ENCODE measurements around the gene MCUB. TPM values are rescaled to one million over a fixed set of nuclear protein-coding genes. Genes with fewer than 3 reads are reported as not detected.

Gene MCUB
- total and polyA plus RNA-seq, 9 of the 15 experiments (the other 6 are each of a cell fraction or from before 2014, with no cell fraction given): 1.4 to 21.5 (median 5.4) TPM

DNA sequence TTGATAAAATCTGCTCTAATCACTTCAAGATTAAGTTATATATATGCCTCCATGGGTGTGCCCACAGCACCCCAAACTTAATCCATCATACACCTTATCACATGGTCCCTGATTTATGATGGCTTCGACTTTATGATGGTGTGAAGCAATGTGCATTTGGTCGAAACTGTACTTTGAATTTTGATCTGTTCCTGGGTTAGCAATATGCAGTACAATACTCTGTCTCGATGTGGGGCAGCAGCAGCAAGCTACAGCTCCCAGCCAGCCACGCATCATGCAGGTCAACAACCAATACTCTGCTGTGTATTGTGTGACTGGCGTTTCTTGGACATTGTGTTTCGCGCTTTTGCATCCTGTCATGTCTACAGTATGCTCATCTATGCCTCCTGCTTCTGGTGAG lies 62.6 kb downstream of the MCUB start (continued):
- TF ChIP-seq HNRNPUL1 (IDR thresholded peaks at IDR 0.05; ENCODE audit: low read length): no peak
- TF ChIP-seq HBP1 (CRISPR knock-in tag; IDR thresholded peaks at IDR 0.05): no peak
- no peak for TF ChIP-seq FOXJ2 (tag; IDR thresholded peaks at IDR 0.05)
- TF ChIP-seq KAT7 (CRISPR knock-in tag; IDR thresholded peaks at IDR 0.05; ENCODE audit: borderline replicate concordance): no peak
- no peak for TF ChIP-seq MXI1 (IDR thresholded peaks at IDR 0.05; ENCODE audit: low read depth, low read length)
- TF ChIP-seq KHSRP (IDR thresholded peaks at IDR 0.05): no peak
- TF ChIP-seq KLF1 (tag; IDR thresholded peaks at IDR 0.05): no peak
- TF ChIP-seq CTBP1 (IDR thresholded peaks at IDR 0.05; ENCODE audit: borderline replicate concordance): no peak
- TF ChIP-seq TARDBP (IDR thresholded peaks at IDR 0.05): no peak
- TF ChIP-seq EHMT2 (IDR thresholded peaks at IDR 0.05): no peak

DNA sequence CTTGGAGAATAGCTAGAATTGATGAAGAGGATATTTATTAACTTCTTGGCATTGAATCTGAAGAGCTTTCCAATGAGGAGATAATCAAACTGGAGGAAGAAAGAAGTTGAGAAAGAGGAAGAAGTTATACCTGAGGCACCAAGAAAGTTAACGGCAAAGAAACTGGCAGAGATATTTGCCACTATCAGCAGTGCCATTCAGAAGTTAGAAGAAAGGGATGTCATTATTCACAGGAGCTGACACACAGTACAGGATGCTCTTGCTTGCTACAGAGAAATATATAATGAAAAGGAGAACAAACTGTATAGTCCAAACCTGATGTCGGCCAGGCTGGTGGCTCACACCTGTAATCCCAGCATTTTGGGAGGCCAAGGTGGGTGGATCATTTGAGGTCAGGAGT lies 64.5 kb downstream of the MCUB start:
- in situ Hi-C loops (cut with MboI): no loop called here
- TF ChIP-seq POLR2AphosphoS5 (IDR thresholded peaks at IDR 0.05; ENCODE audit: control insufficient read depth, insufficient read depth, low read depth, low read length) (no peak), ZC3H11A (IDR thresholded peaks at IDR 0.05; ENCODE audit: low read depth, low read length) (no peak), DNMT1 (IDR thresholded peaks at IDR 0.05) (no peak), FOXO4 (CRISPR knock-in tag; IDR thresholded peaks at IDR 0.05) (no peak), SNRNP70 (optimal IDR thresholded peaks at IDR 0.05; ENCODE audit: low read depth, low read length) (no peak)
- TF ChIP-seq, protein P1, sequence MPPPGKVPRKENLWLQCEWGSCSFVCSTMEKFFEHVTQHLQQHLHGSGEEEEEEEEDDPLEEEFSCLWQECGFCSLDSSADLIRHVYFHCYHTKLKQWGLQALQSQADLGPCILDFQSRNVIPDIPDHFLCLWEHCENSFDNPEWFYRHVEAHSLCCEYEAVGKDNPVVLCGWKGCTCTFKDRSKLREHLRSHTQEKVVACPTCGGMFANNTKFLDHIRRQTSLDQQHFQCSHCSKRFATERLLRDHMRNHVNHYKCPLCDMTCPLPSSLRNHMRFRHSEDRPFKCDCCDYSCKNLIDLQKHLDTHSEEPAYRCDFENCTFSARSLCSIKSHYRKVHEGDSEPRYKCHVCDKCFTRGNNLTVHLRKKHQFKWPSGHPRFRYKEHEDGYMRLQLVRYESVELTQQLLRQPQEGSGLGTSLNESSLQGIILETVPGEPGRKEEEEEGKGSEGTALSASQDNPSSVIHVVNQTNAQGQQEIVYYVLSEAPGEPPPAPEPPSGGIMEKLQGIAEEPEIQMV (tag; conservative IDR thresholded peaks at IDR 0.05; ENCODE audit: low read depth): no peak

More for the DNA sequence above, 64.5 kb downstream of the MCUB start:
- ChIA-PET CTCF (ENCODE audit: low intra/inter-chr PET ratio) (no interaction called here), POLR2A (no interaction called here)
- no peak overlapping the region for H3K27ac ChIP-seq (ENCODE audit: extremely low read depth, low read depth, low read length)
- H3K79me2 ChIP-seq (ENCODE audit: control insufficient read depth, insufficient read depth, low read length): no peaks in the 10 kb centered on the region
- H3K4me3 ChIP-seq: no peak overlapping the region
- 5% methylated on average over 2 of the region's 2 CpGs for WGBS (ENCODE audit: insufficient coverage, low coverage, missing lambda C conversion rate)
- intact Hi-C loops (cut with micrococcal nuclease): no loop called here
- H3K4me2 ChIP-seq (ENCODE audit: insufficient read depth, low read length): no peak overlapping the region
- no peaks in the 10 kb centered on the region for H4K20me1 ChIP-seq (replicated peaks; ENCODE audit: control insufficient read depth, insufficient read depth, low read length)
- H3K9ac ChIP-seq (ENCODE audit: insufficient read depth in 1 of 2, low read depth in 2 of 2, low read length in 2 of 2): no peak overlapping the region
- FAIRE-seq (no peak), ATAC-seq (no peak), DNase-seq (ENCODE audit: extremely low read depth in 1 of 4, low spot score in 3 of 4) (no peak)
- no peak overlapping the region for H2AFZ ChIP-seq (ENCODE audit: low read depth, low read length)
- no peaks in the 10 kb centered on the region for H3K9me3 ChIP-seq (replicated peaks; ENCODE audit: control insufficient read depth, insufficient read depth, low read depth, low read length)
- H3K9me1 ChIP-seq (ENCODE audit: control insufficient read depth, insufficient read depth, low read length): no peaks in the 10 kb centered on the region
- no peaks in the 10 kb centered on the region for H3K4me1 ChIP-seq (replicated peaks in 1 of 2; ENCODE audit: control insufficient read depth in 2 of 2, insufficient read depth in 2 of 2, low read length in 2 of 2)
- peaks cover 4 to 7% of the 10 kb centered on the region in 2 experiments; a peak in 3 of 5 replicates for H3K27me3 ChIP-seq (ENCODE audit: control insufficient read depth in 2 of 2, insufficient read depth in 2 of 2, low read length in 2 of 2)
- no TSS peak for BruUV-seq (replicated peaks)
- H3K36me3 ChIP-seq (ENCODE audit: control insufficient read depth, insufficient read depth, low read length): no peaks in the 10 kb centered on the region
